GM12874 (cell line): Measurements from ENCODE around the gene TK1.

ENCODE experiments used
- CTCF ChIP-seq: IDR thresholded peaks from 2 replicates; pipeline ENCODE4 v1.5.1; 2011; ENCODE audit warnings: low read depth, mild to moderate bottlenecking, control low read depth, low read length, moderate library complexity; ENCODE audit not compliant: insufficient read depth

The TK1 gene

GRCh38 chr17:78202666-78203065, 15.8 kb upstream of the TK1 start:
- TF ChIP-seq CTCF = no peak

- TF ChIP-seq CTCF = no peak
Measured at GRCh38 chr17:78200451-78200850, 13.6 kb upstream of the TK1 start.

- no peak for TF ChIP-seq CTCF
Measured at GRCh38 chr17:78197147-78197832, 10.4 kb upstream of the TK1 start.

GRCh38 chr17:78196716-78197115, 9.9 kb upstream of the TK1 start:
- TF ChIP-seq CTCF = no peak

- no peak for TF ChIP-seq CTCF
Measured at GRCh38 chr17:78185981-78186691, 716 bp downstream of the TK1 start.

GRCh38 chr17:78184868-78185267, 2.0 kb downstream of the TK1 start:
- TF ChIP-seq CTCF = no peak

- TF ChIP-seq CTCF = no peak
Measured at GRCh38 chr17:78184351-78184750, 2.5 kb downstream of the TK1 start.
